ENCODE results near the gene FAM53B. TPM values are rescaled to one million over a fixed set of nuclear protein-coding genes. Genes with fewer than 3 reads are reported as not detected.

Gene FAM53B
- total RNA-seq, 1 experiment from 2014 or later, result 13.7 TPM

- Histone ChIP-seq H3K9me3 (no peaks in the 10 kb centered on the region), H3K4me1 (no peaks in the 10 kb centered on the region), H3K4me3 (ENCODE audit: low read depth, low read length) (no peak overlapping the region), H3K27me3 (replicated peaks; ENCODE audit: control insufficient read depth, insufficient read depth, low read length) (no peaks in the 10 kb centered on the region), H3K36me3 (ENCODE audit: control insufficient read depth, insufficient read depth, low read length) (no peaks in the 10 kb centered on the region; the same call in 1 of the 2 replicates)
- Mint-ChIP-seq H3K36me3 (ENCODE audit: insufficient read depth, unreplicated experiment) (peaks cover 6% of the 10 kb centered on the region), H3K27ac (ENCODE audit: unreplicated experiment) (no peak overlapping the region), H3K4me1 (ENCODE audit: low read depth, unreplicated experiment) (no peaks in the 10 kb centered on the region), H3K9me3 (ENCODE audit: unreplicated experiment) (no peaks in the 10 kb centered on the region), H3K4me3 (ENCODE audit: unreplicated experiment) (no peak overlapping the region), H3K27me3 (ENCODE audit: insufficient read depth, unreplicated experiment) (no peaks in the 10 kb centered on the region)
- no TSS peak for BruUV-seq (replicated peaks)
- ChIA-PET POLR2A (no interaction called here), CTCF (interaction anchor here (0.6 kb wide), 2 partner anchors 9 to 29 kb away, joined by 3 to 4 read pairs; no protein-coding TSS in a partner anchor)
- TF ChIP-seq CTCF (IDR thresholded peaks at IDR 0.05; ENCODE audit: insufficient read depth in 1 of 2, low read depth in 1 of 2, low read length in 1 of 2, severe bottlenecking in 1 of 2, unreplicated experiment in 1 of 2), result no peak
- DNase-seq, result no peak
- intact Hi-C loops (cut with micrococcal nuclease; ENCODE audit: unreplicated experiment), result no loop called here
Measured at GRCh38 chr10:124713679-124714255, 30.4 kb downstream of the FAM53B start.

DNA sequence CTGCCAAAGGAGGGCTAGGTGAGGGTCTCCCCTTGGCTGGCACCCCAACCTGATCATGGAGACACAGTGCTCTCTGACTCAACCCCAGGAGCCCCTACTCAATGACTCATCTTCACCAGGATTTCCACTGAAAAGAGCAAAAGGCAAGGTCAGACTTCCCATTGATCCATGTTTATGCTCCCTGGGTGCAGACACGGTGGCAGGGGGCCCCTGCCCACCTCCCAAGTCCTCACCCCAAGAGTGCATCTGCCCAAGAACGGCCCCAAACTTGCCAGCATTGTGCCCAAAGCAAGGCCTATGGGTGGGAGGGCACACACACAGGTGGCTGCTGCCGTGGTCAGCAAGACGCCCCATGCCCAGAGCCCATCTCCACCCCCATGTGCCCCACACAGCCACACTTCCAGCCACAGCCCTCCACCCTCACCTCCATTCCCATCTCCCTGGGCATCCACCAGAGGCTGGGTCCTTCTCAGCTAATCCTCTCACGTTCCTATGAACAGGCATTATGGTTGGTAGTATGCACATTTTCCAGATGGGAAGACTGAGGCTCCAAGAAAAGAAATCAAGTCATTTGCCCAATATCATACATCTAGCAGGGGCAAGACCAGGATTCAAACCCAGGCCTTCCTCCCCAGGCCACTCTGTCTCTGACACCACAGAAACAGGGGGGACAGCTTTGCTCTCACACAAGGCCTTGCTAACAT, 31.3 kb downstream of the FAM53B start:
- Mint-ChIP-seq H3K4me1 (ENCODE audit: low read depth, unreplicated experiment) (no peaks in the 10 kb centered on the region), H3K36me3 (ENCODE audit: insufficient read depth, unreplicated experiment) (peaks cover 6% of the 10 kb centered on the region), H3K27ac (ENCODE audit: unreplicated experiment) (no peak overlapping the region), H3K9me3 (ENCODE audit: unreplicated experiment) (no peaks in the 10 kb centered on the region), H3K27me3 (ENCODE audit: insufficient read depth, unreplicated experiment) (no peaks in the 10 kb centered on the region), H3K4me3 (ENCODE audit: unreplicated experiment) (no peak overlapping the region)
- CTCF ChIA-PET, result interaction anchor here (0.5 kb wide), 1 partner anchor 900 kb away, joined by 3 read pairs; no protein-coding TSS in a partner anchor
- TF ChIP-seq CTCF (IDR thresholded peaks at IDR 0.05; ENCODE audit: insufficient read depth in 1 of 2, low read depth in 1 of 2, low read length in 1 of 2, severe bottlenecking in 1 of 2, unreplicated experiment in 1 of 2), result no peak
- Histone ChIP-seq H3K27me3 (replicated peaks; ENCODE audit: control insufficient read depth, insufficient read depth, low read length) (no peaks in the 10 kb centered on the region), H3K4me3 (ENCODE audit: low read depth, low read length) (no peak overlapping the region), H3K36me3 (ENCODE audit: control insufficient read depth, insufficient read depth, low read length) (no peaks in the 10 kb centered on the region; the same call in 1 of the 2 replicates), H3K9me3 (no peaks in the 10 kb centered on the region), H3K4me1 (no peaks in the 10 kb centered on the region)
- POLR2A ChIA-PET, result interaction anchor here (0.6 kb wide), 1 partner anchor 25 kb away, joined by 3 read pairs; no protein-coding TSS in a partner anchor
- DNase-seq, result no peak
- BruUV-seq (replicated peaks), result no TSS peak
- intact Hi-C loops (cut with micrococcal nuclease; ENCODE audit: unreplicated experiment), result no loop called here

DNA sequence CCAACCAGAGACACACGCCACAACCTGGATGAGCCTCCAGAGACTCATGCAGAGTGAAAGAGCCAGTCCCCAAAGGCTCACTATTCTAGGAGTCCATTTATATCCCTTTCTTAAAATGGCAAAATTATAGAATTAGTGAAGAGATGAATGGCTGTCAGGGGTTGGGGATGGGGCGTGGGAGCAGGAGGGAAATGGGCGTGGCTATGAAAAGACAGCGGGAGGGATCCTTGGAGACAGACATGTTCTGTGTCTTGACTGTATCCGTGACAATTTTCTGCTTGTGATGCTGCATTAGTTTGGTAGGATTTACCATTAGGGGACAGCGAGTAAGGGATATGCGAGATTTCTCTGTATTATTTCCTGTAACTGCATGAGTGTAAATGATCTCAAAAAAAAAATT, 33.0 kb downstream of the FAM53B start:
- intact Hi-C loops (cut with micrococcal nuclease; ENCODE audit: unreplicated experiment), result no loop called here
- no peak for TF ChIP-seq CTCF (IDR thresholded peaks at IDR 0.05; ENCODE audit: insufficient read depth in 1 of 2, low read depth in 1 of 2, low read length in 1 of 2, severe bottlenecking in 1 of 2, unreplicated experiment in 1 of 2)
- Mint-ChIP-seq H3K4me3 (ENCODE audit: unreplicated experiment) (no peak overlapping the region), H3K4me1 (ENCODE audit: low read depth, unreplicated experiment) (no peaks in the 10 kb centered on the region), H3K9me3 (ENCODE audit: unreplicated experiment) (no peaks in the 10 kb centered on the region), H3K27me3 (ENCODE audit: insufficient read depth, unreplicated experiment) (no peaks in the 10 kb centered on the region), H3K27ac (ENCODE audit: unreplicated experiment) (no peak overlapping the region), H3K36me3 (ENCODE audit: insufficient read depth, unreplicated experiment) (no peaks in the 10 kb centered on the region)
- no peak overlapping the region for H3K4me3 ChIP-seq (ENCODE audit: low read depth, low read length)
- ChIA-PET CTCF (no interaction called here), POLR2A (no interaction called here)
- no peaks in the 10 kb centered on the region for H3K27me3 ChIP-seq (replicated peaks; ENCODE audit: control insufficient read depth, insufficient read depth, low read length)
- H3K36me3 ChIP-seq (ENCODE audit: control insufficient read depth, insufficient read depth, low read length), result no peaks in the 10 kb centered on the region; the same call in 1 of the 2 replicates
- BruUV-seq (replicated peaks), result no TSS peak
- H3K9me3 ChIP-seq, result no peaks in the 10 kb centered on the region
- no peak for DNase-seq
- no peaks in the 10 kb centered on the region for H3K4me1 ChIP-seq
